Stimulated activated CD4-positive, alpha-beta T cell treated with anti-CD3 and anti-CD28 coated beads, Interleukin-15, amount 100 ng/mL, for 48 hours (primary cell): ENCODE results near the gene DACT3.
A peak's percentile ranks its signal among the peaks of the same experiment; 100 is the strongest.
"Not testable (repeated sequence)": the region's sequence is repeated elsewhere in the genome, so short reads cannot be mapped to it uniquely, and the experiment has no call there.

Experiments used
- DNase-seq, 2 donors: peaks; one replicate each; pipeline ENCODE4 v3.0.0-alpha.2; 2020; ENCODE audit warnings: low read depth in 2 of 2

The DACT3 gene

DNA sequence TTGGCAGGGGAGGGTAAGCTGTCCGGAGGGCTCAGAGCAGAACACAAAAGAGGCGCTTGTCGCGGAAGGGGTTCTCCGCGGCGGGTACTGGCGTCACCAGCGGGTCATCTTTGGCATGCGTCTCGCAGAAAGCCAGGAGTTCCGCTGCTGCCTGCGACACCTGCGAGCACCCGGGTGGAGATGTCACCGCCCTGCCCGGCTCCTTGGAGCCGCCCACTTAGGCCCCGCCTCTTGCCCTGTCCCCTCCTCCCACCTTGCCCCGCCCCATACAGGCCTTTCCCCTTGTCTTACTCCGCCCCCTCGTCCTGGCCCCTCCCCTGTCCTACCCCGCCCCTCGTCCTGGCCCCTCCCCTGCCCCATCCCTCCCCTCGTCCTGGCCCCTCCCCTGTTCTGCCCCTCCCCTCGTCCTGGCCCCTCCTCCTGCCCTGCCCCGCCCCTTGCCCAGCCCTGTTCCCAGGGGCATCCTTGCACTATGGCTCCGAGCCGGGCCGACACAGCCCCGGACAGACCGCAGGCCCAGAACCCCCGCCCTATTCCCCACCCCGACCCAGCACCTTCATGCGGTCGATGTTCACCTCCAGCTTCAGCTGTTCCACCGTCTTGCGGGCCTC is 26.8 kb downstream of the DACT3 start:
- peak; percentile 95 to 98 for DNase-seq

DNA sequence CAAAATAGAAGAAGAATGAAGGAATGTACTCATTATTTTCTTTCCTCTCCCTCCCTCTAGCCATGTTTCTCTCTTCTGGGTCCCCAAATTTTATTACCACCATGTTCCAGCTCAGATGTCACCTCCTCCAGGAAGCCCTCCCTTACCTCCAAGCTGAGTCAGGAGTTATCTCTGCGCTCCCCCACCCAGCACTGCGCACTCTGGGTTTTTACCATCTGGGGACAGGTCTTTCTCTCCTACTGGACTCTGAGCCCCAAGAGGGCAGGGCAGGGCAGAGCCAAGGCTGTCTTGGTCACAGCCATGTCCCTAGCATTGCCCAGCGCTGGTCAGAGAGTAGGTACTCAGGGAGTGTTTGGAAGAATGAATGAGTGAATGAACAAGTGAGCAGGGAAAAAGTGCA is 27.9 kb downstream of the DACT3 start:
- DNase-seq: no peak

DNA sequence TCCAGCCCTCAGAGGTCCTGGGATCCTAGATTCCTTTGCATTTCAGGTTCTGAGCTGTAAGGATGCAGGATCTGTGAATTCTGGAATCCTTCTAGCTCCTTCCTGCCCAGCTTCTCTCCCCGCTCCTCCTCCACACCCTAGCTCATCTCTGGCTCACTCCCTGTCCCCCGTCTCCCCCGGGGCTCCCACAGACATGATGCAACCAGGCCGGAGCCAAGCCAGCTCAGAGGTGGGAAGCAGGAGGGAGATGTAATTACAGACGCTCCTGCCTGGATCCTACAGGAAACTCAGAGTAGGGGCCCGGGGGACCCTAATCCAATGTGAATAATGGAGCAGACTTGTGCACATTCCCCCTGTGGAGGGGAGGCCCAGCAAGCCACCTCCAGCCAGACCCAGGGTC is 29.5 kb downstream of the DACT3 start:
- DNase-seq: no peak

DNA sequence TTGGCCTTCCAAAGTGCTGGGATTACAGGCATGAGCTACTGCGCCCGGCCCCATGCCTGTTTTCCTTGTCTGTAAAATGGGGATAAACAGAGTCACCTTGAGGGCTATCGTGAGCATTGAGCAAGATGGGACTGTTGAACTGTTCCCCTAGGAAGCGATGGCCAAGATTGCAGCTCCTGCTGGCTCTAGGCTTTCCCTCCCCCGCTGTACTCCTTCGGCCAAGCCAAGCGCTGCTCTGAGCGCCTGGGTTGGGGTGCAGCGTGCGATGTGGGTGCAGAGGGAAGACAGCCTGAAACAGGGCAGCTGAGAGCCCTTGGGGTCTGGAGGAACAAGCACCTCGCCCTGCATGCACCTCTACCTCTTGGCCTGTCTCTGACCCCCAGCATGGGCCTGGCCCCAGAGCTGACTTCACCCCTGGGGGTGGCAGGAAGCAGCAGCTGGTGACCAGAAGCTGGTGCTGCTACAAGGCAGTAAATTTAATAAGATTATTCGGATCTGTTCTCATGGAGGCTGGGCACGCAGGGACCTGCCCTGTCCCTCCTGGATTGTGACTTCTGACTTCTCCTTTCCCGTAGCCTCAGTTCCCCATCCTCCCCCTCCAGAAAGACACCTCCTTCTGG is 30.3 kb downstream of the DACT3 start:
- DNase-seq: no peak

DNA sequence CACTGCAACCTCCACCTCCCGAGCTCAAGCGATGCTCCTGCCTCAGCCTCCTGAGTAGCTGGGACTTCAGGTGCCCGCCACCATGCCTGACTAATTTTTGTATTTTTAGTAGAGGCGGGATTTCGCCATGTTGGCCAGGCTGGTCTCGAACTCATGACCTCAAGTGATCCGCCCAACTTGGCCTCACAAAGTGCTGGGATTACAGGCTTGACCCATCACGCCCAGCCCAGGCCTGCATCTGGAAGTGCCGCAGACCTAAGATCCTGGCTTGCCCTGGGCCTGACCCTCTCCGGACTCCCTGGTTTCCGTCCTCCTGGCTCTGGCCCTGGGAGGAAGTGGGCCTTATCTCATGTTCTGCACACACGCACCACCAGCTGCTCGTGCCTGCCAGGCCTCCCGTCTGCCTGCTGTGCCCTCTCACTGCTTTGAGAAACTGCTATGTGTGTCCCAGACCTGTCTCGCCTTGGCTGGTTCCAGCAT is 31.4 kb downstream of the DACT3 start:
- no peak for DNase-seq

DNA sequence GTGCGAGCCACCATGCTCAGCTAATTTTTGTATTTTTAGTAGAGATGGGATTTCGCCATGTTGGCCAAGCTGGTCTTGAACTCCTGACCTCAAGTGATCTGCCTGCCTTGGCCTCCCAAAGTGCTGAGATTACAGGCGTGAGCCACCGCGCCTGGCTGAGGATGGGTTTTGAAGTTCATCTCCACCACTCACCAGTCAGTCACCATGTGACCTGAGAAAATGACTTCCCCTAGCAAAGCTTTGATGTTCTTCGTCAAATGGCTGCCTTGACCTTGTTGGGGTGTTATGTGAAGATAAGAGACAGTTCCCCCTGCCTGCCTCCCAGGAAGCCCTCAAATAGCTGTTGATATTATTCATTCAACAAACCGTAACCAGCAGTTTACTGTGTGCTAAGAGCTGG is 32.0 kb downstream of the DACT3 start:
- DNase-seq: not testable (repeated sequence)

DNA sequence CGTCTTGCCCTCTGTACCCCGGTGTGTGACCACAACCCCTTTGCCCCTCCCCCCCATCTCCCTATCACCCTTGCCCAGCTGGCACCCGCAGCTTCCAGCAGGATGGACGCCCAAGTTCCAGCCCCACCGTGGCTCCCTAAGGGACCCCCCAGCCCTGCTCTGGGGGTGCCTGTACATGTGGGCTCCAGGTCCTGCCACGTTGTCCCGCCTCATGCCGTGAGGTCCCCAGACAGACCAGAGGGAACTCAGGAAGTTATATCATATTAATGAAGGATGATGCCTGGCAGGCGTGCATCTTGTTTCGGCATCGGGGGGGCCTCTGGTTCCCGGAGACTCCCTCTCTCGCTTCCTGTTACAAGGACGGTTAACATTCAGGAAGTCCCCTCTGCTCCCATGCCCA is 34.5 kb downstream of the DACT3 start:
- DNase-seq: no peak

DNA sequence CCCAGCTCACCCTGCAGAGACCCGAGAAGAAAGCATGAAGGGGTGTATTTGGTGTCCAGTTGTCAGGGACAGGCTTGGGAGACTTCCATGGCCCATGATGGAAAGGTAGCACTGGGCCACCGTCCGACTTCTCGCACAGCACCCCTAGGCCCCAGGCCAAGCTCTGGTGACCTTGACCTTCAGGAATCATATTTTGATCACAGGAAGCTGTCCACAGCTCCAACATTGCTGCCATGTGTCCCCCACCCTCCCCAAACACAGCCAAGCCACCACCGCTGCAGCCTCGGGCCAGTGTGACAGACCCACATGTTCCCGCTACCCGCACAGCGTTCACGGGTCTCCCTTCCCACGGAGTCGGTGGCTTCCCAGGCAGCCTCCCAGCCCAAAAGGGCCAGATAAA is 35.3 kb downstream of the DACT3 start:
- no peak for DNase-seq

DNA sequence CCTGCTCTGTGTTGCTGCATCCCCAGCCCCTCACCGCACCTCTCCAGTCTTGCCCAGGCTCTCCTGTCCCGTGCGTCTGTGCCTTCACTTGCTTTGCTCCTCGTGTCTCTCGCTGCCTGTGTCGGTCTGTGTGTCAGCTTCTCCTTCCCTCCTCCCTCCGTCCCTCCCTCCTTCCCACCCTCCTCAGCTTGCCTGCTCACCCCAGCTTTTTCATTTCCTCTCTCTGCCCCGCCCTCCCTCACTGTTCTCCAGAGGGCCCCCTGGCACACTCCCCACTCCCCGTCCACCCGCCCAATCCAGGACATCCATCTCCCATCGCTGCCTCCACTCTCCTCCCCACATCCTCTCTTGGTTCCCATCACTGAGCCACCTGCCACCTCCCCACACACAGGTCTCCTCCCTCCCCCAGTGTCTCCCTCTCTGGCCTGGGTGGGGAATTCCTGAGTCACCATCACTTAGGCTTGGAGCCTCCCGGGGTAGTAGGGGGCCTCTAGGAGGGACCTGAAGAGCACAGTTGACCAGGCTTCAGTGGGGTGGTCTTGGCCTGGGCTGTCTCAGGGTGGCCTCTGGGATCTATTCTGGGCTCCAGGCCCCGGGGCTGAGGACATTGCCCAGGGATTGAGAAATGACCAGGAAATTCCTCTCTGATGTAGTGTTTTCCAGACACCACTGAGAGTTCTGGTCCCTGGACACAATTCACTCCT is 35.9 kb downstream of the DACT3 start, which contains the start of gene PTGIR:
PTGIR (minus strand) TSS at position 132 of the 704 bp plus-strand sequence. CDS start 864 bp downstream, outside the sequence.
- no peak for DNase-seq

DNA sequence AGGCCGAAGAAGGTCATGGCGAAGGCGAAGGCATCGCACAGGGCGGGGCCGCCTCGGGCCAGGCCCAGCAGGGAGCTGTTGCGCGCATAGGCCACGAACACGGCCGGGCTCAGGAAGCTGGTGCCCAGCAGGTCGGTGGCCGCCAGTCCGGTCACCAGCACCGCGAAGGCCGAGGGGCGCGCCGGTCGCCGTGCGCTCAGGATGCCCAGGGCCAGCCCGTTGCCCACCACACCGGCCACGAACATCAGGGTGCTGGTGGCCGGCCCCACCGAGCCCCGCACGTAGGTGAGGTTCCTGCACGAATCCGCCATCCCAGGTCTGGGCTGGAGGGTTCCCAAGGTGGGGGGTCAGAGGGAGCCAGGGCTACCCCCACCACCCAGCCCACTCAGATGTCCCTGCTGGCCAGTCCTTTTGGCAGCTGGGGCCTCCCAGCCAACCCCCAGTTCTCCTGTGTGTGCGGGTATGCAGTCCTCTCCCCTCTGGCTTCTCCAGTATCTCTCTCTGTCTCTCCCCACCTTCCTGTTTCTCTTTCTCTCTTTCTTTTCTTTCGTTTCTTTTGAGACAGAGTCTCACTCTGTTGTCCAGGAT is 37.0 kb downstream of the DACT3 start:
- no peak for DNase-seq

DNA sequence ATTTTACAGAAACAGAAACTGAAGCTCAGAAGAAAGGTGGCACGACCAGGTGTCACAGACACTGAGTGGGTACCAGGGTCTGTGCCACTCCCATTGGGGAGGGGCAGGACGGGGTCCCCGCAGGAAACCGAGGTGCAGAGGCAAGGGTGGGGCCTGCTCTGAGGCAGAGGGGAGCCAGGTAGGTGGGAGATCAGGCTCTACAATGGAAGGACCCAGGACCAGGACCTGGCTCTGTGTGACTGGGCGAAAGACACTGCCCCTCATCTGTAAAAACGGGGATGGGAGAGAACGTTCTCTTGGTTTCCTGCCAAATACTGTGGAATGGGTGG is 38.9 kb downstream of the DACT3 start:
- no peak for DNase-seq

DNA sequence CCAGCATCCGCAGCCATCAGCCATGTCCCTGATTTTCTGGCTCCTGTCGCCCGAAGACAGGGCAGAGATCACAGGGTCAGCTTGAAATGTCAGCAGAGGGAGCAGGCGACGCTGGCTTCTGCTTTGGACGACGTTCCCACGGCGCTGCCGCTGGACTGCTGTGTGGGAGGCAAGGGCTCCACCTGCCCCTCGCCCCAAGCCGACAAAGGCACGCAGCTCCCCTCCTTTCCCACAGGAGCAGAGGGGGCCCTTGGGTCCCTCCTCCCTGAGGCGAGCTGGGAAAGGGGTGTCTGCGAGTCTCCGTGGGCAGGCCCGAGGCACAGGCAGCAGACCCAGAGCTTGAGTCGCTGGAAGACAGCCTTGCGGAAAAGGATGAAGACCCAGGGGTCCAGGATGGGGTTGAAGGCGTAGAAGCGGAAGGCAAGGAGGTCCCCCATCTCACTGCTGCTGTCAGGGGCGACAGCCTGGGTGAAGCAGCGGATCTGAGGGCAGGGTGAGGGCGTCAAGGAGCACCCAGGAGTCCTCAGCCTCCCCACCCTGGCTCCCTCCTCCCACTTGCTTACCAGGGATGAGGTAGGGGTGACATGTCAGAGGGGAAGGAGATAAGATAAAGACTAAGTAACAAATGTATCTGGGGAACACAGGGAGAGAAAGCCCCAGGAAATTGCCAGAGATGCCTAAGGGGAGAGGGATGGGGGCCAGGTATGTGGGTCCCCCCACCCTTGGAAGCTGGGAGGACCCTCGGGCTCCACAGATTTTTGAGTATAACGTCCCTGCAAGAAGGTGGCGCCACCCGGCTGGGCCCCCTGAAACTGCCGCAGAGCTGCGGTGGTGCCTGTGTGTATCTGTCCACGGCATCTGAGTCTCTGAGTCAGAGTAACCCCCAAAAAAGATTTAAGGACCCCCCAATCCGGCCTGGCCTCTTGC is 39.5 kb downstream of the DACT3 start:
- no peak for DNase-seq

DNA sequence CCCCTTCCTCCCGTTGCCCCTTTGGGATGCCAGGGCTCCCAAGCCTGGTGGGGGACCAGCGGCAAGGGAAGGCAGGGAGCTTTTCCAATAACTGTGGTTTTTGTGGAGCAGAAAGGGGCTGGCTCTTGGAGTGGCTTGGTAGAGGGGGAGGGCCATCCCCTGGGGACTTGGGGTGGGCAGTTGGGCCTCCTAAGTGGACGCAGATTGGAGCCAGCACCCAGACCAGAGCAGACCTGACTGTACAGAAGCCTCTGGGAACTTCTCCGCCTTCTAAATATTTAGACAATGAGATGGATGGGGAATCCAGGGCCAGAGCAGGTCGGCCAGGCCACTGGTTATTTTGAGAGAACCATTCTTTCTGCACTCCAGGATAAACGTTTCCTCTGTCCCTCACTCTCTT is 40.3 kb downstream of the DACT3 start:
- no peak for DNase-seq

DNA sequence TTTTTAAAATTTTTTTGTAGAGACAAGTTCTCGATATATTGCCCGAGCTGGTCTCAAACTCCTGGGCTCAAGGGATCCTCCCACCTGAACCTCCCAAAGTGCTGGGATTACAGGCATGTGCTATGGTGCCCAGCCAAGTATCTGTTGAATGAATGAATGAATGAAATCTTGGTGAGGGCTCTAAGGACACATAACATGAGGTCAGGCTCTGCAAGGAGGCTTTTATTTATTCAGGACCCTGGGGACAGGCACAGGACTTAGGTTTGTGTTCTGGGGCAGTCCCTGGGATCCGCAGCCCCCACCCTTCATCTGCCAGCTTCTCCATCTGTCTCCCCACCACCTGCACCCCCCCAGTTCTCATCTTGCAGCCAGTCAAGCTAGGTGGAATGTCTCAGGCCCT is 40.7 kb downstream of the DACT3 start:
- DNase-seq: no peak

DNA sequence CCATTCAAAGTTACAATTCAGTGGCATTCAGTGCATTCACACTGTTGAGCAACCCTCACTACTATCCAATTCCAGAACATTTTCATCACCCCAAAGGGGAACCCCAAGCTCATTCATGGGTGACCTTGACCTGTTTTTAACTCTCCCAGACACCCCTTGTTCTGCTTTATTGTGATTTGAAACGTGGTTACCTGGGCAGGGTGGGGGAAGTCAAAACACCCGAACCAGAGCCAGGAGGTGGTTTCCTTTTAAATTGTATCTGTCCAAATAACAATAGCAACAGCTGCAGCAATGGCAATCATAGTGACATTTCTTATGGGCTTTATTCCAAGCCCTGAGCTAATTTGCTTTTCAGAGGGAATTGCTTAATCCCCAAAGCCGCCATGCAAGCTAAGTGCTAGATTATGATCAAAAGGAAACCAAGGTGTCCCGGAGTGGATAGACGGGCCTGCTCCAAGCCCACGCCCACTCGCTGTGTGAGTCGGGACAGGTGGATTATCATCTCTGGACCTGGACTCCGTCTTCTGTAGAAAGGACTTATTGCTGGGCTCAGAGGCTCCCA is 42.2 kb downstream of the DACT3 start:
- DNase-seq: no peak

DNA sequence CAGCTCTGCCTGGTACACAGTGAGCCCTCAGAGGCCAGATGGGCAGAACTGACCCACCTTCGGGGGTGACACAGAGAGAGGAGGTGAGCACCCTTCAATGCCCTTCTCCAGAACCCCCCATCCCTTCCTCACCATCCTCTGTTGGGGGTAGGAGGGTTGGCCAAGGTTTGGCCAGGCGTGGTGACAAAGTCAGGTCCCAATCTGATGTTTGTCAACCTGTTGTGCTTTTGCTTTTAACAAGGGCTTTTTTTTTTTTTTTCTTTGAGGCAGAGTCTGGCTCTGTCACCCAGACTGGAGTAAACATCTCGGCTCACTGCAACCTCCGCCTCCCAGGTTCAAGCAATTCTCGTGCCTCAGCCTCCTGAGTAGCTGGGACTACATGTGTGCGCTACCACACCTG is 43.4 kb downstream of the DACT3 start:
- DNase-seq: no peak

DNA sequence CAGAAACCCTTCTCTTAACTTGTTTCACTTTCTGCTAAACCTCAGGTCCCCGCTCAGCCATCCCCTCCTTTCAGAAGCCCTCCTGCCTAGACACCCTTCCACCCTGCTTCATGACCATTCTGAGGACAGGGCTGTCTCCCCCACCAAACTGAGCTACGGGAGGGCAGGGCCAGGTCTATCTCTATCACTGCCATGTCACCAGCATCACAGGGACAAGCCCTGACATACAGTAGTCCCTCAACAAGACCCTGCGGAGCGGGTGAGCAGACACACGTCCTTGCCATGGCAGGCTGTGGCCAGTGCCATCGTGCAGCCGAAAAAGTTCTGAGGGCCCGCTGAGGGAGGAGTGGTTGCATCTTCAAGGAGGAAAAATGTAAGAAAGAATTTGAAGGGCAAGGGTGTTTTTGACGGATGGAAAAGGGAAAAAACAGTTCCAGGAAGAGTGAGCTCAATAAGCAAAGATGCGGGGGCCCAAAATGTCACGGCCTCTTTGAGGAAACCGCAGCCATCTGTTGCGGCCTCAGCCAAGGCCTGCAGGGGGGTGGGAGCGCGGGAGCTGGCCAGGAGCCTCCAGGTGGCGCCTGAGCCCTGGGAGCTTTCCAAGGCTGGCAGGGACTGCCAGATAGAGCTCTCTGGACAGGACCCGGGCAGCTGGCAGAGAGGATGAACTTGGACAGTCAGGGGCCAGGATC is 44.2 kb downstream of the DACT3 start:
- DNase-seq: peak in 1 of 2 donors; percentile 63

DNA sequence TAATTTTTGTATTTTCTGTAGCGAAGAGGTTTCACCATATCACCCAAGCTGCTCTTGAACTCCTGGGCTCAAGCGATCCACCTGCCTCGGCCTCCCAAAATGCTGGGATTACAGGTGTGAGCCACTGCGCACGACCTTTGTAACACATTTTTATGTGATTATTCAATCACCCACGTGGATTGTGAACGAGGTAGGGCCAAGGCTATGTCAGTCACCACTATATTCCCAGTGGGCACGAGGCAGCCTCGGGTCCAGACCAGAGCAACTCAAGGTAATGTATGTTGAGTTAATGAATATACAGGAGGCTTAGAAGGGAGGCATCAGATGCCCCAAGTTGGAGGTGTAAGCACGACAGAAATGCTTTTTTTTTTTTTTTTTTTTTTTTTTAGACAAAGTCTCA is 45.0 kb downstream of the DACT3 start:
- DNase-seq: no peak

DNA sequence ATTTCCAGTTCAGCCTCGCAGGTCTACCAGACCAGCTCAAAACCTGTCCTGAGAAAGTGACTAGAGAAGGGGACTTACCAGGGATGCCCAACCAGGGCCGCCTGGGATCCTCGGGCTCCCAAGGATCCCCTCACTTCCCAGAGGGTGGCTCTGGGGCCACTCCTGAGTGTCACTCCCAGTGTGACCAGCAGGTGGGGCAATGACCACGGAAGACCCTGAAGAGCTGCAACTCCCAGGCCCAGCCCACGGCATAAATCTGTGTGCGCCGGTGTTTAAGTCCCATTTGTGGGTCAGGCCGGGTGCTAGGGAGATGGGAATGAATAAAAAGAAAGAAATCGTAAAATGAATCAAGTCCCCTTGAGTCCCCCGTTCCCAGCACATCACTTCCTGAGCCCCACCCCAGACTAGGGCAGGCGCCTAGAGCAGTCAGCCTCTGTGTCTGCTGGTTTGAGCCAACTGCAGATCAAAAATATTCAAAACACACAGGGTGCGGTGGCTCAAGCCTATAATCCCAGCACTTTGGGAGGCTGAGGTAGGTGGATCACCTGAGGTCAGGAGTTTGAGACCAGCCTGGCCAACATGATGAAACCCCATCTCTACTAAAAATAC is 46.8 kb downstream of the DACT3 start:
- peak; percentile 67 to 81 for DNase-seq

DNA sequence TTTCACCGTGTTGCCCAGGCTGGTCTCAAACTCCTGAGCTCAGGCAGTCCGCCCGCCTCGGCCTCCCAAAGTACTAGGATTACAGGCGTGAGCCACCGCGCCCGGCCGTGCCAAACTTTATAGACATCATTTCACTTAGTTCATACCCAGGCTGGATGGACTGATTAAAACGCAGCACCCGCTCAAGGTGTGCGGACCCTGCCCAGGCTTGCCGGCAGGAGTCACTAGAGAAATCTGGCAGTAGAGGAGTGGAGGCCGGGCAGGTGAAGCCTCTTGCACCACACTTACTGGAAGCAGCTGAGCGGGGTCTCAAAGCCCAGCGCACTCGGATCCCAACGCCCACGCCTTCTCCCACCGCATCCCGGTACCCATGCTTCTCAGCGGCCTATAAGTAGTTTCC is 47.5 kb downstream of the DACT3 start:
- DNase-seq: no peak
